ENCODE measurements around the gene NRG3. TPM values are rescaled to one million over a fixed set of nuclear protein-coding genes. Genes with fewer than 3 reads are reported as not detected.

The NRG3 gene
- total RNA-seq: not detected

GRCh38 chr10:81874875-81875466 lies at the start of gene NRG3:
TSS of gene NRG3 (plus strand) at chr10:81875194.
- peak within 1 kb of the TSS; percentile 11 to 34 for H3K27ac Mint-ChIP-seq
- no peak for DNase-seq (ENCODE audit: low spot score in 2 of 2)

GRCh38 chr10:81828251-81828650 lies 46.7 kb upstream of the NRG3 start:
- Mint-ChIP-seq H3K27ac (no peak overlapping the region), H3K9me3 (no peaks in the 10 kb centered on the region), H3K36me3 (no peaks in the 10 kb centered on the region)
- ATAC-seq (no peak), DNase-seq (ENCODE audit: low spot score in 2 of 2) (no peak)

More at GRCh38 chr10:81874875-81875466, at the start of gene NRG3:
- peak in 1 of 2 donors; percentile 60 for ATAC-seq
- Mint-ChIP-seq H3K9me3 (no peaks in the 10 kb centered on the region), H3K36me3 (peaks cover 10 to 12% of the 10 kb centered on the region in 2 donors)

GRCh38 chr10:81831060-81831459 lies 43.9 kb upstream of the NRG3 start:
- H3K27ac Mint-ChIP-seq: no peak overlapping the region
- no peaks in the 10 kb centered on the region for H3K36me3 Mint-ChIP-seq
- ATAC-seq: no peak
- no peaks in the 10 kb centered on the region for H3K9me3 Mint-ChIP-seq
- DNase-seq (ENCODE audit: low spot score in 2 of 2): no peak

- H3K9me3 Mint-ChIP-seq: no peaks in the 10 kb centered on the region
- DNase-seq (ENCODE audit: low spot score in 2 of 2) (no peak), ATAC-seq (no peak)
- H3K36me3 Mint-ChIP-seq: no peaks in the 10 kb centered on the region
- no peak overlapping the region for H3K27ac Mint-ChIP-seq
Measured at GRCh38 chr10:81838950-81839349, 36.0 kb upstream of the NRG3 start.

- no peak for DNase-seq (ENCODE audit: low spot score in 2 of 2)
- no peak overlapping the region for H3K27ac Mint-ChIP-seq
- ATAC-seq: no peak
- no peaks in the 10 kb centered on the region for H3K36me3 Mint-ChIP-seq
- no peaks in the 10 kb centered on the region for H3K9me3 Mint-ChIP-seq
Measured at GRCh38 chr10:81843042-81843441, 32.0 kb upstream of the NRG3 start.

GRCh38 chr10:81847675-81848074 lies 27.3 kb upstream of the NRG3 start:
- Mint-ChIP-seq H3K9me3 (no peaks in the 10 kb centered on the region), H3K36me3 (no peaks in the 10 kb centered on the region), H3K27ac (no peak overlapping the region)
- DNase-seq (ENCODE audit: low spot score in 2 of 2): no peak
- no peak for ATAC-seq

- no peaks in the 10 kb centered on the region for H3K9me3 Mint-ChIP-seq
- H3K36me3 Mint-ChIP-seq: no peaks in the 10 kb centered on the region
- H3K27ac Mint-ChIP-seq: no peak overlapping the region
- ATAC-seq (no peak), DNase-seq (ENCODE audit: low spot score in 2 of 2) (no peak)
Measured at GRCh38 chr10:81848514-81848913, 26.5 kb upstream of the NRG3 start.

- peaks cover 1 to 2% of the 10 kb centered on the region in 2 donors for H3K9me3 Mint-ChIP-seq
- peaks cover 0 to 1% of the 10 kb centered on the region in 2 donors for H3K36me3 Mint-ChIP-seq
- H3K27ac Mint-ChIP-seq: no peak overlapping the region
- DNase-seq (ENCODE audit: low spot score in 2 of 2): no peak
- no peak for ATAC-seq
Measured at GRCh38 chr10:81848931-81849330, 26.1 kb upstream of the NRG3 start.

GRCh38 chr10:81862596-81862995 lies 12.4 kb upstream of the NRG3 start:
- Mint-ChIP-seq H3K9me3 (peaks cover 6 to 11% of the 10 kb centered on the region in 2 donors), H3K27ac (no peak overlapping the region), H3K36me3 (peaks cover 0 to 10% of the 10 kb centered on the region in 2 donors)
- ATAC-seq (no peak), DNase-seq (ENCODE audit: low spot score in 2 of 2) (no peak)

GRCh38 chr10:81863771-81864170 lies 11.2 kb upstream of the NRG3 start:
- no peak for ATAC-seq
- Mint-ChIP-seq H3K9me3 (peaks cover 6 to 11% of the 10 kb centered on the region in 2 donors), H3K36me3 (peaks cover 0 to 10% of the 10 kb centered on the region in 2 donors), H3K27ac (no peak overlapping the region)
- DNase-seq (ENCODE audit: low spot score in 2 of 2): no peak

- ATAC-seq (no peak), DNase-seq (ENCODE audit: low spot score in 2 of 2) (no peak)
- Mint-ChIP-seq H3K27ac (no peak overlapping the region), H3K9me3 (peaks cover 1 to 2% of the 10 kb centered on the region in 2 donors), H3K36me3 (peaks cover 0 to 6% of the 10 kb centered on the region in 2 donors)
Measured at GRCh38 chr10:81865581-81865980, 9.4 kb upstream of the NRG3 start.

- ATAC-seq (no peak), DNase-seq (ENCODE audit: low spot score in 2 of 2) (no peak)
- Mint-ChIP-seq H3K27ac (no peak overlapping the region), H3K9me3 (no peaks in the 10 kb centered on the region), H3K36me3 (peaks cover 0 to under 1% of the 10 kb centered on the region in 2 donors)
Measured at GRCh38 chr10:81866753-81867152, 8.2 kb upstream of the NRG3 start.

GRCh38 chr10:81870472-81870871 lies 4.5 kb upstream of the NRG3 start:
- DNase-seq (ENCODE audit: low spot score in 2 of 2) (no peak), ATAC-seq (no peak)
- no peaks in the 10 kb centered on the region for H3K36me3 Mint-ChIP-seq
- H3K27ac Mint-ChIP-seq: no peak overlapping the region
- no peaks in the 10 kb centered on the region for H3K9me3 Mint-ChIP-seq

- H3K36me3 Mint-ChIP-seq: peaks cover 6 to 9% of the 10 kb centered on the region in 2 donors
Measured at GRCh38 chr10:81871558-81871957, 3.4 kb upstream of the NRG3 start.

GRCh38 chr10:81872206-81872862 lies 2.7 kb upstream of the NRG3 start:
- Mint-ChIP-seq H3K9me3 (no peaks in the 10 kb centered on the region), H3K36me3 (peaks cover 10 to 11% of the 10 kb centered on the region in 2 donors), H3K27ac (no peak overlapping the region)
- no peak for ATAC-seq
- DNase-seq (ENCODE audit: low spot score in 2 of 2): no peak

More at GRCh38 chr10:81871558-81871957, 3.4 kb upstream of the NRG3 start:
- no peak for ATAC-seq
- DNase-seq (ENCODE audit: low spot score in 2 of 2): no peak
- no peaks in the 10 kb centered on the region for H3K9me3 Mint-ChIP-seq
- H3K27ac Mint-ChIP-seq: no peak overlapping the region

GRCh38 chr10:81873231-81873931 lies 1.6 kb upstream of the NRG3 start:
- Mint-ChIP-seq H3K36me3 (peaks cover 10 to 12% of the 10 kb centered on the region in 2 donors), H3K9me3 (no peaks in the 10 kb centered on the region), H3K27ac (no peak overlapping the region)
- no peak for ATAC-seq
- no peak for DNase-seq (ENCODE audit: low spot score in 2 of 2)

Data from activated naive CD4-positive, alpha-beta T cell treated with anti-CD3 and anti-CD28 coated beads, Interleukin-2, amount 50 U/mL, for 72 hours (primary cell).